ENCODE measurements around the gene BCR. TPM values are rescaled to one million over a fixed set of nuclear protein-coding genes. Genes with fewer than 3 reads are reported as not detected.

Gene BCR
- total and polyA plus RNA-seq, 2 of the 8 experiments (the other 6 are each of a cell fraction or from before 2014, with no cell fraction given), result 66.7 to 130 TPM

GRCh38 chr22:23158516-23159290 lies 21.6 kb upstream of the BCR start (continued):
- TF ChIP-seq POU5F1 (IDR thresholded peaks at IDR 0.05; ENCODE audit: low read depth, low read length), result no peak
- no peak for TF ChIP-seq SP1 (IDR thresholded peaks at IDR 0.05; ENCODE audit: low read depth, low read length)
- TF ChIP-seq SP2 (IDR thresholded peaks at IDR 0.05; ENCODE audit: low read length), result no peak

Measured in H1 (cell line).